Endothelial cell of umbilical vein (primary cell): ENCODE measurements around the gene CPT2. TPM values are rescaled to one million over a fixed set of nuclear protein-coding genes. Genes with fewer than 3 reads are reported as not detected.

Source experiments
- BruUV-seq: library from RNA; stranded (reverse); fragments of 400-500 nt; replicated peaks from 2 replicates; lab custom pipeline; 2021; lab: Mats Ljungman, UMichigan
- CTCF ChIA-PET: fragments of 300-600, 350-600 bp; sonication (Branson Sonifier 250); formaldehyde crosslinking; loops from one replicate; lab custom pipeline; 2021; ENCODE audit warnings: antibody characterized with exemption, inconsistent platforms; lab: Charles Lee
- POLR2A ChIA-PET: fragments of 300-600, 350-600 bp; sonication (Branson Sonifier 250); formaldehyde crosslinking; loops from one replicate; lab custom pipeline; 2021; ENCODE audit warnings: antibody characterized with exemption, inconsistent platforms; lab: Charles Lee
- DNase-seq: peaks from one replicate; pipeline ENCODE4 v3.0.0-alpha.2; 2011; ENCODE audit warnings: low read depth, low spot score
- FAIRE-seq: peaks from 2 replicates; lab custom pipeline; 2011; peaks lifted over from hg19 to GRCh38; lab: Jason Lieb, UNC
- H2AFZ ChIP-seq: 2 replicates; pipeline ENCODE4 v1.6.0; 2012; ENCODE audit warnings: low read depth, low read length, control low read depth, inconsistent platforms
- H3K27ac ChIP-seq: 2 replicates; pipeline ENCODE4 v1.5.1; 2011; ENCODE audit warnings: low read depth, mild to moderate bottlenecking, control low read depth, low read length, moderate library complexity; ENCODE audit not compliant: insufficient read depth
- H3K27me3 ChIP-seq, 2 experiments: 2 replicates each; pipeline versions ENCODE4 v1.6.0 to v1.6.1; 2011; ENCODE audit warnings: low read length in 2 of 2, mixed read lengths in 1 of 2; ENCODE audit not compliant: control insufficient read depth in 2 of 2, insufficient read depth in 2 of 2
- H3K36me3 ChIP-seq, 2 experiments: 2 replicates in 1 of 2; 3 replicates in 1 of 2; pipeline ENCODE4 v1.5.1; 2011; ENCODE audit warnings: low read length in 2 of 2, mild to moderate bottlenecking in 1 of 2, moderate library complexity in 1 of 2; ENCODE audit not compliant: control insufficient read depth in 2 of 2, insufficient read depth in 2 of 2; ENCODE audit errors: extremely low read depth in 1 of 2
- H3K4me1 ChIP-seq: 3 replicates; pipeline ENCODE4 v1.5.1; 2011; ENCODE audit warnings: mild to moderate bottlenecking, low read length; ENCODE audit not compliant: control insufficient read depth, insufficient read depth; ENCODE audit errors: extremely low read depth
- H3K4me2 ChIP-seq: 2 replicates; pipeline ENCODE4 v1.6.1; 2011; ENCODE audit warnings: low read length, control low read depth, mixed read lengths; ENCODE audit not compliant: insufficient read depth
- H3K4me3 ChIP-seq, 3 experiments: fragments of 200-600 bp in 1 of 3; sonication (generic), shearing (Covaris generic) in 1 of 3; replicated peaks in 1 of 3; 2 replicates each; pipeline ENCODE4 v1.5.1; 2011 to 2016; ENCODE audit warnings: control low read depth in 3 of 3, low read length in 3 of 3, mild to moderate bottlenecking in 2 of 3, inconsistent platforms in 1 of 3, low read depth in 1 of 3, moderate library complexity in 1 of 3; ENCODE audit not compliant: insufficient read depth in 1 of 3
- H3K79me2 ChIP-seq: 2 replicates; pipeline ENCODE4 v1.6.0; 2012; ENCODE audit warnings: low read length, inconsistent platforms; ENCODE audit not compliant: control insufficient read depth, insufficient read depth
- H3K9ac ChIP-seq: replicated peaks from 2 replicates; pipeline ENCODE3; 2011; ENCODE audit warnings: low read length, control low read depth; ENCODE audit not compliant: insufficient read depth; ENCODE audit errors: extremely low read depth
- H3K9me1 ChIP-seq: replicated peaks from 3 replicates; pipeline ENCODE4 v1.6.0; 2011; ENCODE audit warnings: mild to moderate bottlenecking, low read length; ENCODE audit not compliant: control insufficient read depth, insufficient read depth; ENCODE audit errors: extremely low read depth
- H3K9me3 ChIP-seq: replicated peaks from 2 replicates; pipeline ENCODE4 v1.5.1; 2012; ENCODE audit warnings: low read length, inconsistent platforms; ENCODE audit not compliant: control insufficient read depth, insufficient read depth
- H4K20me1 ChIP-seq: replicated peaks from 2 replicates; pipeline ENCODE3; 2011; ENCODE audit warnings: mild to moderate bottlenecking, low read length; ENCODE audit not compliant: control insufficient read depth, insufficient read depth; ENCODE audit errors: extremely low read depth
- EZH2 ChIP-seq: IDR thresholded peaks from 2 replicates; pipeline ENCODE4 v1.6.1; 2012; ENCODE audit warnings: borderline replicate concordance, low read depth, mild to moderate bottlenecking, moderate library complexity, low read length, inconsistent platforms; ENCODE audit not compliant: severe bottlenecking
- FOS ChIP-seq: IDR thresholded peaks from 2 replicates; pipeline ENCODE4 v1.6.1; 2011; ENCODE audit warnings: mild to moderate bottlenecking, low read length, moderate library complexity, borderline replicate concordance; ENCODE audit not compliant: insufficient read depth
- GATA2 ChIP-seq: IDR thresholded peaks from 2 replicates; pipeline ENCODE4 v1.7.0; 2011; ENCODE audit warnings: low read depth, mild to moderate bottlenecking, moderate library complexity, mixed read lengths, low read length; ENCODE audit not compliant: insufficient read length, insufficient read depth
- JUN ChIP-seq: IDR thresholded peaks from 2 replicates; pipeline ENCODE4 v1.6.1; 2011; ENCODE audit warnings: borderline replicate concordance, low read depth; ENCODE audit not compliant: insufficient read length, insufficient read depth
- MYC ChIP-seq: IDR thresholded peaks from one replicate; pipeline ENCODE4 v1.6.1; 2011; ENCODE audit warnings: mild to moderate bottlenecking, low read depth, low read length
- POLR2AphosphoS5 ChIP-seq: IDR thresholded peaks from 2 replicates; pipeline ENCODE4 v1.6.1; 2012; ENCODE audit warnings: low read depth, mild to moderate bottlenecking, control low read depth, low read length, moderate library complexity; ENCODE audit not compliant: insufficient read depth
- dilution Hi-C: fragments of 300-500 bp; cut with MboI; formaldehyde crosslinking; loops from one replicate; pipeline ENCODE4 v1.15.0; 2019; ENCODE audit warnings: low sequenced_read_pairs; ENCODE audit not compliant: extremely low pct_ligation_motif_present
- intact Hi-C: fragments of 100-400 bp; cut with micrococcal nuclease; formaldehyde crosslinking; loops from one replicate; pipeline ENCODE4 v1.10.0; 2022
- polyA plus RNA-seq, 4 experiments: library from polyadenylated mRNA; depleted of rRNA in 3 of 4; stranded (reverse) in 3 of 4; unstranded in 1 of 4; fragments of >200 nt; gene quantifications; 2 replicates each; pipeline versions ENCODE4 v1.2.1 to v1.2.3, GENCODE V29; 2011 to 2012; ENCODE audit warnings: missing spikeins in 1 of 4
- total RNA-seq: library from RNA; stranded (reverse); gene quantifications from 2 replicates; pipeline ENCODE4 v1.2.3, GENCODE V29; 2021
- TF ChIP-seq, protein P1 (sequence below), 2 donors: IDR thresholded peaks; 1 replicate in 1 of 2; 2 replicates in 1 of 2; pipeline ENCODE4 v1.5.1; 2011; ENCODE audit warnings: low read length in 2 of 2, mild to moderate bottlenecking in 2 of 2, moderate library complexity in 2 of 2, control low read depth in 1 of 2, inconsistent platforms in 1 of 2, low read depth in 1 of 2; ENCODE audit not compliant: insufficient read depth in 1 of 2; ENCODE audit errors: extremely low read depth in 1 of 2
- TF ChIP-seq, protein P2 (sequence below): IDR thresholded peaks from 2 replicates; pipeline ENCODE4 v1.6.1; 2011; ENCODE audit not compliant: insufficient read depth, insufficient read length

Gene CPT2
- total and polyA plus RNA-seq, 2 donors (not counting 3 experiments of a cell fraction or from before 2014, with no cell fraction given) = 10.6 to 11.6 TPM

DNA sequence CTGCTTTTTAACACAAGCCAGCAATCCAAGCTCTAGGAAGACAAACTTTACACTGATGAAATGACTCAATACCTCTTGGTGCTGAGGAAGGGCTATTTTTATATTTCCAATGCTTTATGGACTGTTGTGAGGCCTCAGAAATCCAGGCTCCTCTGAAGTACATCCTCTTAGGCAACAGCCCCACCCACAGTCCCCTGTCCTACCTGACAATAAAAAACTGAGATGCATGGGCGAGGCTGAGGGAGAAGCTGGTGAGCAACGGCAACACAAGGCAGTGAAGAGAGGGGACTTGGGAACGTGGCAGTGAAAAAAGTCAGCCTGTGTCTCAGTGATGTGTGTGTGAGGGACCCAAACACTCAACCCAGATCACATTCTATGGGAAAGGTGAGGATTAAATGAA lies 10.1 kb upstream of the CPT2 start:
- no peaks in the 10 kb centered on the region for H4K20me1 ChIP-seq
- no peak for DNase-seq
- no peaks in the 10 kb centered on the region for H3K36me3 ChIP-seq
- no peak overlapping the region for H2AFZ ChIP-seq
- dilution Hi-C loops (no loop called here), intact Hi-C loops (no loop called here)
- TF ChIP-seq POLR2AphosphoS5 (no peak), JUN (no peak), MYC (no peak), EZH2 (no peak), FOS (no peak), GATA2 (no peak)
- TF ChIP-seq, protein P1, sequence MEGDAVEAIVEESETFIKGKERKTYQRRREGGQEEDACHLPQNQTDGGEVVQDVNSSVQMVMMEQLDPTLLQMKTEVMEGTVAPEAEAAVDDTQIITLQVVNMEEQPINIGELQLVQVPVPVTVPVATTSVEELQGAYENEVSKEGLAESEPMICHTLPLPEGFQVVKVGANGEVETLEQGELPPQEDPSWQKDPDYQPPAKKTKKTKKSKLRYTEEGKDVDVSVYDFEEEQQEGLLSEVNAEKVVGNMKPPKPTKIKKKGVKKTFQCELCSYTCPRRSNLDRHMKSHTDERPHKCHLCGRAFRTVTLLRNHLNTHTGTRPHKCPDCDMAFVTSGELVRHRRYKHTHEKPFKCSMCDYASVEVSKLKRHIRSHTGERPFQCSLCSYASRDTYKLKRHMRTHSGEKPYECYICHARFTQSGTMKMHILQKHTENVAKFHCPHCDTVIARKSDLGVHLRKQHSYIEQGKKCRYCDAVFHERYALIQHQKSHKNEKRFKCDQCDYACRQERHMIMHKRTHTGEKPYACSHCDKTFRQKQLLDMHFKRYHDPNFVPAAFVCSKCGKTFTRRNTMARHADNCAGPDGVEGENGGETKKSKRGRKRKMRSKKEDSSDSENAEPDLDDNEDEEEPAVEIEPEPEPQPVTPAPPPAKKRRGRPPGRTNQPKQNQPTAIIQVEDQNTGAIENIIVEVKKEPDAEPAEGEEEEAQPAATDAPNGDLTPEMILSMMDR (IDR thresholded peaks at IDR 0.05; ENCODE audit: extremely low read depth in 1 of 2, insufficient read depth in 1 of 2, low read depth in 1 of 2, low read length in 2 of 2) = no peak
- TF ChIP-seq, protein P2, sequence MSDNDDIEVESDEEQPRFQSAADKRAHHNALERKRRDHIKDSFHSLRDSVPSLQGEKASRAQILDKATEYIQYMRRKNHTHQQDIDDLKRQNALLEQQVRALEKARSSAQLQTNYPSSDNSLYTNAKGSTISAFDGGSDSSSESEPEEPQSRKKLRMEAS = no peak
- no peak overlapping the region for H3K4me3 ChIP-seq
- no peaks in the 10 kb centered on the region for H3K4me1 ChIP-seq
- no peak overlapping the region for H3K27ac ChIP-seq
- no peaks in the 10 kb centered on the region for H3K79me2 ChIP-seq
- BruUV-seq = no TSS peak
- H3K4me2 ChIP-seq = no peak overlapping the region
- H3K9me3 ChIP-seq = no peaks in the 10 kb centered on the region
- H3K9ac ChIP-seq = no peak overlapping the region
- FAIRE-seq = no peak
- ChIA-PET POLR2A (no interaction called here), CTCF (interaction anchor here (0.8 to 3.9 kb wide), 5 partner anchors 9 to 490 kb away, joined by 3 to 27 read pairs (median 10); partner anchors contain the start of gene ZYG11A)
- peaks cover 3 to 4% of the 10 kb centered on the region in 2 experiments for H3K27me3 ChIP-seq
- H3K9me1 ChIP-seq = no peaks in the 10 kb centered on the region
